Fibroblast of lung (primary cell): ENCODE results near the gene ADAMTS3. TPM values are rescaled to one million over a fixed set of nuclear protein-coding genes. Genes with fewer than 3 reads are reported as not detected.

Source experiments
- DNase-seq, 2 donors: peaks; one replicate each; pipeline versions ENCODE4 v3.0.0 to v3.0.0-alpha.2; 2010; ENCODE audit warnings: low read depth in 2 of 2
- H2AFZ ChIP-seq: 2 replicates; pipeline ENCODE4 v1.5.1; 2012; ENCODE audit warnings: low read length, control low read depth, inconsistent platforms
- H3K27ac ChIP-seq: 2 replicates; pipeline ENCODE4 v1.5.1; 2011; ENCODE audit warnings: low read length, control low read depth; ENCODE audit not compliant: insufficient read depth
- H3K27me3 ChIP-seq: 2 replicates; pipeline ENCODE4 v1.5.1; 2011; ENCODE audit warnings: mild to moderate bottlenecking, low read length; ENCODE audit not compliant: control insufficient read depth, insufficient read depth
- H3K36me3 ChIP-seq: 2 replicates; pipeline ENCODE4 v1.5.1; 2011; ENCODE audit warnings: low read length; ENCODE audit not compliant: control insufficient read depth, insufficient read depth
- H3K4me1 ChIP-seq: 2 replicates; pipeline ENCODE4 v1.5.1; 2011; ENCODE audit warnings: low read length; ENCODE audit not compliant: control insufficient read depth, insufficient read depth; ENCODE audit errors: extremely low read depth
- H3K4me2 ChIP-seq: 2 replicates; pipeline ENCODE4 v1.5.1; 2011; ENCODE audit warnings: low read length, control low read depth; ENCODE audit not compliant: insufficient read depth; ENCODE audit errors: extremely low read depth
- H3K4me3 ChIP-seq, 4 experiments: fragments of 200-600 bp in 1 of 4; sonication (generic) in 1 of 4; replicated peaks in 1 of 4; 2 replicates each; pipeline ENCODE4 v1.5.1; 2011 to 2016; ENCODE audit warnings: low read length in 4 of 4, low read depth in 3 of 4, mild to moderate bottlenecking in 3 of 4, control low read depth in 2 of 4, inconsistent platforms in 1 of 4, mixed read lengths in 1 of 4; ENCODE audit not compliant: insufficient read depth in 1 of 4; ENCODE audit errors: control extremely low read depth in 1 of 4
- H3K79me2 ChIP-seq: 2 replicates; pipeline ENCODE4 v1.5.1; 2012; ENCODE audit warnings: mild to moderate bottlenecking, low read length, inconsistent platforms; ENCODE audit not compliant: control insufficient read depth, insufficient read depth
- H3K9ac ChIP-seq: 2 replicates; pipeline ENCODE4 v1.5.1; 2011; ENCODE audit warnings: mild to moderate bottlenecking, low read length, control low read depth; ENCODE audit not compliant: insufficient read depth
- H3K9me3 ChIP-seq: 2 replicates; pipeline ENCODE4 v1.5.1; 2012; ENCODE audit warnings: low read depth, low read length; ENCODE audit not compliant: control insufficient read depth, insufficient read depth
- H4K20me1 ChIP-seq: 2 replicates; pipeline ENCODE4 v1.5.1; 2011; ENCODE audit warnings: low read length; ENCODE audit not compliant: control insufficient read depth, insufficient read depth; ENCODE audit errors: extremely low read depth
- EZH2 ChIP-seq: IDR thresholded peaks from 2 replicates; pipeline ENCODE4 v1.5.1; 2012; ENCODE audit warnings: low read length, control low read depth, mild to moderate bottlenecking; ENCODE audit errors: missing control alignments
- polyA plus RNA-seq, 2 donors: library from polyadenylated mRNA; depleted of rRNA in 1 of 2; stranded (reverse) in 1 of 2; unstranded in 1 of 2; fragments of >200 nt; gene quantifications; 2 replicates each; pipeline ENCODE4 v1.2.1, GENCODE V29; 2011 to 2012; ENCODE audit warnings: missing spikeins in 1 of 2
- total RNA-seq: library from RNA; depleted of rRNA; stranded (reverse); fragments of >200 nt; gene quantifications from 2 replicates; pipeline ENCODE4 v1.2.1, GENCODE V29; 2014
- TF ChIP-seq, protein P1 (sequence below), 2 donors: IDR thresholded peaks in 1 of 2; conservative IDR thresholded peaks in 1 of 2; 1 replicate in 1 of 2; 2 replicates in 1 of 2; pipeline ENCODE4 v1.5.1; 2011 to 2012; ENCODE audit warnings: low read length in 2 of 2, control low read depth in 1 of 2, inconsistent platforms in 1 of 2, low read depth in 1 of 2, mild to moderate bottlenecking in 1 of 2

Gene ADAMTS3
- total and polyA plus RNA-seq, 2 donors (not counting 1 experiment from before 2014, with no cell fraction given), result 0.86 to 2.1 TPM

DNA sequence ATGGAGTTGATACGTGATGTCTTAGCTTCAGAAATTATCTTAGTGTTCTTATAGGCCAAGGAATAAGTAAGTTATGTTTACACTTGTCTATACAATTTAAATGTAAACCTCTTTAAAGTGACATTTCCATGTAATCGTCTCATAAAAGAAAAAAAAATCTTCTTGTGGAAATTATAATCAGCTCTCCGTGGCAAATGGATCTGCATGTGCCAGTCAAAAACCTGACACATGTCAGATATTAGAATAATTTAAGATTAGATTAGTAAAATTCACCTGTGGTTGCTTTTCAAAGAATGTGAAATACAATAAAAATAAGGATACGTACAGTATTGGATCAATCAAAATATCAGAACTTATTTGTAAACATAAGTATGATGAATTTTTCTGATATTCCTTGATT is 263.9 kb downstream of the ADAMTS3 start:
- no peaks in the 10 kb centered on the region for H4K20me1 ChIP-seq
- H3K27me3 ChIP-seq, result no peaks in the 10 kb centered on the region
- no peak for TF ChIP-seq EZH2
- TF ChIP-seq, protein P1, sequence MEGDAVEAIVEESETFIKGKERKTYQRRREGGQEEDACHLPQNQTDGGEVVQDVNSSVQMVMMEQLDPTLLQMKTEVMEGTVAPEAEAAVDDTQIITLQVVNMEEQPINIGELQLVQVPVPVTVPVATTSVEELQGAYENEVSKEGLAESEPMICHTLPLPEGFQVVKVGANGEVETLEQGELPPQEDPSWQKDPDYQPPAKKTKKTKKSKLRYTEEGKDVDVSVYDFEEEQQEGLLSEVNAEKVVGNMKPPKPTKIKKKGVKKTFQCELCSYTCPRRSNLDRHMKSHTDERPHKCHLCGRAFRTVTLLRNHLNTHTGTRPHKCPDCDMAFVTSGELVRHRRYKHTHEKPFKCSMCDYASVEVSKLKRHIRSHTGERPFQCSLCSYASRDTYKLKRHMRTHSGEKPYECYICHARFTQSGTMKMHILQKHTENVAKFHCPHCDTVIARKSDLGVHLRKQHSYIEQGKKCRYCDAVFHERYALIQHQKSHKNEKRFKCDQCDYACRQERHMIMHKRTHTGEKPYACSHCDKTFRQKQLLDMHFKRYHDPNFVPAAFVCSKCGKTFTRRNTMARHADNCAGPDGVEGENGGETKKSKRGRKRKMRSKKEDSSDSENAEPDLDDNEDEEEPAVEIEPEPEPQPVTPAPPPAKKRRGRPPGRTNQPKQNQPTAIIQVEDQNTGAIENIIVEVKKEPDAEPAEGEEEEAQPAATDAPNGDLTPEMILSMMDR (conservative IDR thresholded peaks at IDR 0.05 in 1 of 2, IDR thresholded peaks at IDR 0.05 in 1 of 2; ENCODE audit: low read depth in 1 of 2, low read length in 2 of 2), result no peak
- no peak overlapping the region for H3K4me3 ChIP-seq
- H3K9ac ChIP-seq, result no peak overlapping the region
- H3K79me2 ChIP-seq, result no peaks in the 10 kb centered on the region
- no peak overlapping the region for H2AFZ ChIP-seq
- H3K4me2 ChIP-seq, result no peak overlapping the region
- DNase-seq, result no peak
- H3K27ac ChIP-seq, result no peak overlapping the region
- H3K4me1 ChIP-seq, result no peaks in the 10 kb centered on the region
- H3K9me3 ChIP-seq, result no peaks in the 10 kb centered on the region
- no peaks in the 10 kb centered on the region for H3K36me3 ChIP-seq

DNA sequence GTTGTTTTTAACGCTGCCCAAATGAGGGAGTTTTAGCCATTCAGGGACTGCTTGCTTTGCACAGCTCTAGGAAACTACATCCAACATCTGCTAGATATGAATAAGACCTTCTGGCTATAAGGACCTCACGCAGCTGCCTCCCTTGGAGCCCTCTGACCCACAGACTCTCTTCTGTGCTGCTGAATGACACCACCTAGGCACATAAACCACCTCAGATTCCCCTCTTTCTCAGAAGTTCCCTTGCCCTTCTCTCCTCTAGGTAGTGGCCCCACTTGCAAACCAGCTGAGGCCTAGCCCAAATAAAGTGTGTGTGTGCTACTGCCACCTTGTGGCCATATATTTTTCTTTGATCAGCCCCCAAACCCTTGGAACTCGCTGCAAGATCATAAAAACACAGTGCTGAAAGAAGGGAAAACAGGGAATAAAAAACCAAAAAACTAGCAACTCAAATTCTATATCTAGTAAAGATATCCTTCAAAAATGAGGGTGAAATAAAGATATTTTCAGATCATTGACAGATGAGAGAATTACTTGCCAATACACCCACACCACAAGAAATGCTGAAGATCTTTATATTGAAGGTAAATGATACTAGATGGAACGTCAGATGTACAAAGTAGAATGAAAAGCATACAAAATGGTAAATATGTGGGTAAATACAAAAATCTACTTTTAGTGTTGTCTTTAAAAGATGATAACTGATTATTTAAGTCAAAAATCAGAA is 265.9 kb downstream of the ADAMTS3 start:
- Histone ChIP-seq H3K4me1 (no peaks in the 10 kb centered on the region), H3K27me3 (no peaks in the 10 kb centered on the region), H3K9me3 (no peaks in the 10 kb centered on the region), H4K20me1 (no peaks in the 10 kb centered on the region), H3K79me2 (no peaks in the 10 kb centered on the region), H2AFZ (peak overlapping the region; percentile 58), H3K36me3 (no peaks in the 10 kb centered on the region), H3K27ac (no peak overlapping the region), H3K9ac (no peak overlapping the region), H3K4me3 (no peak overlapping the region), H3K4me2 (no peak overlapping the region)
- DNase-seq, result peak; percentile 19 to 50
- TF ChIP-seq EZH2, result no peak
- TF ChIP-seq, protein P1 (conservative IDR thresholded peaks at IDR 0.05 in 1 of 2, IDR thresholded peaks at IDR 0.05 in 1 of 2; ENCODE audit: low read depth in 1 of 2, low read length in 2 of 2), result peak; percentile 61 to 71

DNA sequence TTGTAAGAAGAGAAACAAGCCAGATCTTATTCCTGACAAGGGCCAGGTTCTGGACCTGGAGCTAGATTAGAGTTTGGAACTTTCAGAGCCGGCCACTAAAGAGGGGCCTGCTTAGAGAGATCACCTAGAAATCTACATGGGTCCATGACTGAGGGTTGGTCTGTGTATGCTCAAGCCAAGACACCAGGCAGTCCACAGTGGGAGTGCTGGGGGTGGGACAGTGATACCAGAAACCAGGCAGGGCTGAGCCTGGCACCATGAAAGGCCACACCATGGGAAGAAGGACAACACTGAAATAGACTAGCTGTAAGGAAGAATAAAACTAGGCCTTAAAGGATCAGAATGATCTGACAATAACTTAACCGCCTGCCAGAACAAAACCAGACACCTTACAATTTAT is 267.3 kb downstream of the ADAMTS3 start:
- H3K79me2 ChIP-seq, result no peaks in the 10 kb centered on the region
- no peaks in the 10 kb centered on the region for H3K9me3 ChIP-seq
- H3K4me1 ChIP-seq, result no peaks in the 10 kb centered on the region
- no peak overlapping the region for H3K4me2 ChIP-seq
- no peak overlapping the region for H3K9ac ChIP-seq
- DNase-seq, result no peak
- H2AFZ ChIP-seq, result no peak overlapping the region
- no peak overlapping the region for H3K27ac ChIP-seq
- H3K27me3 ChIP-seq, result no peaks in the 10 kb centered on the region
- TF ChIP-seq, protein P1 (conservative IDR thresholded peaks at IDR 0.05 in 1 of 2, IDR thresholded peaks at IDR 0.05 in 1 of 2; ENCODE audit: low read depth in 1 of 2, low read length in 2 of 2), result no peak
- TF ChIP-seq EZH2, result no peak
- no peaks in the 10 kb centered on the region for H3K36me3 ChIP-seq
- H3K4me3 ChIP-seq, result no peak overlapping the region
- H4K20me1 ChIP-seq, result no peaks in the 10 kb centered on the region
